CD14-positive monocyte (primary cell): Measurements from ENCODE around the gene MYOD1. TPM values are rescaled to one million over a fixed set of nuclear protein-coding genes. Genes with fewer than 3 reads are reported as not detected.

Experiments
- DNase-seq, 3 donors: peaks; one replicate each; pipeline ENCODE4 v3.0.0-alpha.2; 2011 to 2022
- H2AFZ ChIP-seq: 2 replicates; pipeline ENCODE4 v1.6.0; 2012; ENCODE audit warnings: mild to moderate bottlenecking, low read depth, low read length, inconsistent platforms; ENCODE audit not compliant: insufficient read depth, poor library complexity, severe bottlenecking
- H3K27ac ChIP-seq, 2 donors: 1 replicate in 1 of 2; 2 replicates in 1 of 2; pipeline ENCODE4 v1.5.1; 2012 to 2013; ENCODE audit warnings: low read length in 2 of 2, control low read depth in 1 of 2, inconsistent platforms in 1 of 2, low read depth in 1 of 2, mild to moderate bottlenecking in 1 of 2
- H3K27me3 ChIP-seq, 2 donors: one replicate each; pipeline versions ENCODE4 v1.6.0 to v1.6.1; 2011 to 2013; ENCODE audit warnings: low read length in 2 of 2; ENCODE audit not compliant: control insufficient read depth in 2 of 2, insufficient read depth in 2 of 2
- H3K36me3 ChIP-seq, 2 donors: replicated peaks in 1 of 2; 1 replicate in 1 of 2; 2 replicates in 1 of 2; pipeline versions ENCODE4 v1.5.1 to v1.6.1; 2012 to 2013; ENCODE audit warnings: low read length in 2 of 2, control low read depth in 1 of 2, inconsistent platforms in 1 of 2, mild to moderate bottlenecking in 1 of 2; ENCODE audit not compliant: insufficient read depth in 2 of 2, control insufficient read depth in 1 of 2
- H3K4me1 ChIP-seq, 2 donors: 1 replicate in 1 of 2; 2 replicates in 1 of 2; pipeline versions ENCODE4 v1.5.1 to v1.6.1; 2012 to 2013; ENCODE audit warnings: low read length in 2 of 2, control low read depth in 1 of 2, inconsistent platforms in 1 of 2, mild to moderate bottlenecking in 1 of 2, moderate library complexity in 1 of 2; ENCODE audit not compliant: insufficient read depth in 2 of 2, control insufficient read depth in 1 of 2
- H3K4me2 ChIP-seq: replicated peaks from 2 replicates; pipeline ENCODE3; 2012; ENCODE audit warnings: low read length, moderate library complexity, mild to moderate bottlenecking; ENCODE audit not compliant: poor library complexity, severe bottlenecking; ENCODE audit errors: extremely low read depth
- H3K4me3 ChIP-seq, 3 experiments: fragments of 200-600 bp in 1 of 3; sonication (generic) in 1 of 3; replicated peaks in 1 of 3; 1 replicate in 2 of 3; 2 replicates in 1 of 3; pipeline ENCODE4 v1.5.1; 2011 to 2013; ENCODE audit warnings: low read length in 3 of 3, mild to moderate bottlenecking in 3 of 3, control low read depth in 2 of 3, low read depth in 2 of 3, inconsistent platforms in 1 of 3, moderate library complexity in 1 of 3
- H3K79me2 ChIP-seq: 2 replicates; pipeline ENCODE4 v1.6.0; 2012; ENCODE audit warnings: mild to moderate bottlenecking, control low read depth, inconsistent platforms, low read length, moderate library complexity; ENCODE audit not compliant: insufficient read depth
- H3K9ac ChIP-seq: 2 replicates; pipeline ENCODE4 v1.6.0; 2017; ENCODE audit warnings: low read length, mild to moderate bottlenecking; ENCODE audit not compliant: insufficient read depth, poor library complexity, severe bottlenecking
- H3K9me3 ChIP-seq, 2 donors: replicated peaks in 1 of 2; 1 replicate in 1 of 2; 2 replicates in 1 of 2; pipeline versions ENCODE4 v1.5.1 to v1.6.1; 2012 to 2013; ENCODE audit warnings: low read length in 2 of 2, control low read depth in 1 of 2; ENCODE audit not compliant: control insufficient read depth in 1 of 2, insufficient read depth in 1 of 2
- H4K20me1 ChIP-seq: 2 replicates; pipeline ENCODE4 v1.6.0; 2012; ENCODE audit warnings: mild to moderate bottlenecking, low read length, control low read depth, moderate library complexity; ENCODE audit not compliant: insufficient read depth
- H3K27ac Mint-ChIP-seq, 7 donors: one replicate each; pipeline ENCODE4 v1.8.0; 2020; ENCODE audit warnings: mild to moderate bottlenecking in 7 of 7, mixed read lengths in 7 of 7, moderate library complexity in 6 of 7, inconsistent platforms in 2 of 7
- H3K27me3 Mint-ChIP-seq, 3 donors: one replicate each; pipeline ENCODE4 v1.8.0; 2021 to 2022; ENCODE audit warnings: low read depth in 3 of 3, mild to moderate bottlenecking in 3 of 3, mixed read lengths in 3 of 3, moderate library complexity in 3 of 3, inconsistent platforms in 1 of 3
- H3K36me3 Mint-ChIP-seq, 2 donors: one replicate each; pipeline ENCODE4 v1.8.0; 2020; ENCODE audit warnings: mixed read lengths in 2 of 2, inconsistent platforms in 1 of 2, mild to moderate bottlenecking in 1 of 2
- H3K4me1 Mint-ChIP-seq: one replicate; pipeline ENCODE4 v1.8.0; 2020; ENCODE audit warnings: mild to moderate bottlenecking, mixed read lengths
- H3K4me3 Mint-ChIP-seq, 2 donors: one replicate each; pipeline ENCODE4 v1.8.0; 2020; ENCODE audit warnings: mild to moderate bottlenecking in 2 of 2, mixed read lengths in 2 of 2, moderate library complexity in 1 of 2
- H3K9me3 Mint-ChIP-seq, 7 donors: one replicate each; pipeline ENCODE4 v1.8.0; 2020 to 2022; ENCODE audit warnings: mixed read lengths in 7 of 7, mild to moderate bottlenecking in 6 of 7, moderate library complexity in 6 of 7, inconsistent platforms in 2 of 7
- WGBS: methylation state at CpG from one replicate; pipeline ENCODE4 v1.1.5; 2013; ENCODE audit warnings: missing lambda C conversion rate; ENCODE audit not compliant: insufficient coverage; 5-methylcytosine and 5-hydroxymethylcytosine counted together
- intact Hi-C, 2 donors: fragments of 100-400 bp; cut with micrococcal nuclease; formaldehyde crosslinking; loops; one replicate each; pipeline versions ENCODE4 v1.15.0 to v1.15.1; 2023
- polyA plus RNA-seq, 3 donors: library from polyadenylated mRNA; depleted of rRNA in 1 of 3; unstranded in 2 of 3; stranded (reverse) in 1 of 3; fragments of 300-500 nt in 2 of 3; fragments of >200 nt in 1 of 3; fragmentation: Illumina TruSeq in 2 of 3; gene quantifications; 1 replicate in 2 of 3; 2 replicates in 1 of 3; pipeline ENCODE4 v1.2.3, GENCODE V29; 2012 to 2021
- TF ChIP-seq, protein P1 (sequence below): fragments of 200-600 bp; IDR thresholded peaks from one replicate; pipeline ENCODE4 v1.8.0; 2022; ENCODE audit warnings: antibody characterized with exemption, mild to moderate bottlenecking

The MYOD1 gene
- polyA plus RNA-seq, 3 donors, result not detected

DNA sequence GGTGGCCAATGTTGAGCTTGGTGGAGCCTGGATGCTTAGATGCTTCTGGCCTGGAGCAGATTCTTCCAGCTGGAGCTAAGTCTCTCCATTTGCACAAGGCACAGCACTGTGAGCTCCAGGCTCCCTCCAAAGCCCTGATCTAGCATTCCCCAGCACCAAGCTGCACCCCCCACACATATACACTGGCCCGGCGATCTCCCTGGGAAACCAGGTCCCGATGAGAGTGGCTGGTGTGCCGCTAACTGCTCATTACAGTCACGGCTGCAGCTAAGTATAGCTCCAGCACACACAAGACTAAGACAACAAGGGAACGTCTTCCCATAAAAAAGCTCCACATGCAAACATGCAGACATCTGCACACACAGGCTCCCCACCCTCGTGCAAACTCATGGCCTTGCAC is 32.8 kb downstream of the MYOD1 start:
- H3K27me3 ChIP-seq, result no peaks in the 10 kb centered on the region
- intact Hi-C loops, result no loop called here
- H3K27ac ChIP-seq, result no peak overlapping the region
- H3K79me2 ChIP-seq, result no peaks in the 10 kb centered on the region
- no peak overlapping the region for H3K4me3 ChIP-seq
- WGBS, result 94% methylated on average over 7 of the region's 7 CpGs
- no peaks in the 10 kb centered on the region for H3K9me3 Mint-ChIP-seq
- no peak overlapping the region for H2AFZ ChIP-seq
- DNase-seq, result no peak
- no peaks in the 10 kb centered on the region for H3K36me3 ChIP-seq
- H3K36me3 Mint-ChIP-seq, result no peaks in the 10 kb centered on the region
- H3K9ac ChIP-seq, result no peak overlapping the region
- no peaks in the 10 kb centered on the region for H3K4me1 ChIP-seq
- no peaks in the 10 kb centered on the region for H4K20me1 ChIP-seq
- no peak overlapping the region for H3K4me3 Mint-ChIP-seq
- H3K4me1 Mint-ChIP-seq, result no peaks in the 10 kb centered on the region
- no peak overlapping the region for H3K4me2 ChIP-seq
- H3K27me3 Mint-ChIP-seq, result peaks cover 8 to 10% (median 8%) of the 10 kb centered on the region in 3 donors
- no peaks in the 10 kb centered on the region for H3K9me3 ChIP-seq
- H3K27ac Mint-ChIP-seq, result no peak overlapping the region
- TF ChIP-seq, protein P1, sequence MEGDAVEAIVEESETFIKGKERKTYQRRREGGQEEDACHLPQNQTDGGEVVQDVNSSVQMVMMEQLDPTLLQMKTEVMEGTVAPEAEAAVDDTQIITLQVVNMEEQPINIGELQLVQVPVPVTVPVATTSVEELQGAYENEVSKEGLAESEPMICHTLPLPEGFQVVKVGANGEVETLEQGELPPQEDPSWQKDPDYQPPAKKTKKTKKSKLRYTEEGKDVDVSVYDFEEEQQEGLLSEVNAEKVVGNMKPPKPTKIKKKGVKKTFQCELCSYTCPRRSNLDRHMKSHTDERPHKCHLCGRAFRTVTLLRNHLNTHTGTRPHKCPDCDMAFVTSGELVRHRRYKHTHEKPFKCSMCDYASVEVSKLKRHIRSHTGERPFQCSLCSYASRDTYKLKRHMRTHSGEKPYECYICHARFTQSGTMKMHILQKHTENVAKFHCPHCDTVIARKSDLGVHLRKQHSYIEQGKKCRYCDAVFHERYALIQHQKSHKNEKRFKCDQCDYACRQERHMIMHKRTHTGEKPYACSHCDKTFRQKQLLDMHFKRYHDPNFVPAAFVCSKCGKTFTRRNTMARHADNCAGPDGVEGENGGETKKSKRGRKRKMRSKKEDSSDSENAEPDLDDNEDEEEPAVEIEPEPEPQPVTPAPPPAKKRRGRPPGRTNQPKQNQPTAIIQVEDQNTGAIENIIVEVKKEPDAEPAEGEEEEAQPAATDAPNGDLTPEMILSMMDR, result no peak

DNA sequence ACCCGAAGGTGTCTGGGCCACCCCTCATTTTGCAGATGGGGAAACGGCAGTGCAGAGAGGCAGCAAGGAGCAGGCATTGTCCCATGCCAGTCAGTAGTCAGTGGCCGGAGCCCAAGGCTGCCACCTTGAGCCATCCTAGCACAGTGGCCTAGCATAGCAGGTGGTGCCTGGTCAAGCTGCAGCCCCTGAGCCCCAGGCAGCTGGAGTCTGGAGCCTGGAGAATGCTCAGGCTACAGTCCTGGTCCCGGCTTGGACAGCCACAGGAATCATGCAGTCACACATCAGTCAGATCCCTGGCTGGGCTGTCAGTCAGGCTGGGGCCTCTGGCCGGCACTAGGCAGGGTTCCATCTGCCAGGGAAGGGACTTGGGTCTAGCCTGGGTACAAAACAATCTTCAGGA is 33.8 kb downstream of the MYOD1 start:
- intact Hi-C loops, result no loop called here
- no peak overlapping the region for H3K27ac Mint-ChIP-seq
- Histone ChIP-seq H3K9ac (no peak overlapping the region), H4K20me1 (no peaks in the 10 kb centered on the region), H3K4me3 (no peak overlapping the region), H3K79me2 (no peaks in the 10 kb centered on the region), H3K27me3 (no peaks in the 10 kb centered on the region), H3K36me3 (no peaks in the 10 kb centered on the region), H3K4me2 (no peak overlapping the region), H3K9me3 (no peaks in the 10 kb centered on the region), H3K27ac (no peak overlapping the region), H3K4me1 (no peaks in the 10 kb centered on the region), H2AFZ (no peak overlapping the region)
- H3K9me3 Mint-ChIP-seq, result no peaks in the 10 kb centered on the region
- 80% methylated on average over 5 of the region's 5 CpGs for WGBS
- no peak for DNase-seq
- peaks cover 6 to 10% (median 8%) of the 10 kb centered on the region in 3 donors for H3K27me3 Mint-ChIP-seq
- no peaks in the 10 kb centered on the region for H3K4me1 Mint-ChIP-seq
- no peaks in the 10 kb centered on the region for H3K36me3 Mint-ChIP-seq
- no peak overlapping the region for H3K4me3 Mint-ChIP-seq
- TF ChIP-seq, protein P1, result no peak
